HepG2 (cell line): ENCODE data around the gene CCNL1. TPM values are rescaled to one million over a fixed set of nuclear protein-coding genes. Genes with fewer than 3 reads are reported as not detected.
A peak's percentile ranks its signal among the peaks of the same experiment; 100 is the strongest.

Experiments used
- ARID5B ChIP-seq: IDR thresholded peaks from 2 replicates; pipeline ENCODE4 v1.4.0; 2020; ENCODE audit warnings: mild to moderate bottlenecking, missing genetic modification reagents
- CHD2 ChIP-seq: IDR thresholded peaks from 2 replicates; pipeline ENCODE4 v1.6.1; 2011; ENCODE audit warnings: low read depth, low read length, improper control_type of control experiment
- HMG20A ChIP-seq: IDR thresholded peaks from 2 replicates; pipeline ENCODE4 v1.6.1; 2016; ENCODE audit warnings: borderline replicate concordance
- MIXL1 ChIP-seq: IDR thresholded peaks from 2 replicates; pipeline ENCODE4 v1.6.1; 2016
- MTA1 ChIP-seq: sonication (generic); formaldehyde crosslinking; IDR thresholded peaks from 2 replicates; pipeline ENCODE4 v1.4.0; 2020; ENCODE audit warnings: missing genetic modification reagents, mild to moderate bottlenecking, borderline replicate concordance
- NFIB ChIP-seq: sonication (generic); formaldehyde crosslinking; IDR thresholded peaks from 2 replicates; pipeline ENCODE4 v1.9.0; 2021; ENCODE audit warnings: missing genetic modification reagents, mild to moderate bottlenecking, borderline replicate concordance
- NFKBIZ ChIP-seq: IDR thresholded peaks from 2 replicates; pipeline ENCODE4 v1.6.1; 2018; ENCODE audit warnings: missing genetic modification reagents, missing compliant biosample characterization
- NR2F6 ChIP-seq, 2 experiments: IDR thresholded peaks; 2 replicates each; pipeline ENCODE4 v1.6.1; 2016; ENCODE audit warnings: antibody characterized with exemption in 1 of 2, mild to moderate bottlenecking in 1 of 2
- POLR2A ChIP-seq, 2 experiments: IDR thresholded peaks; 2 replicates each; pipeline ENCODE4 v1.6.1; 2011; ENCODE audit warnings: low read depth in 2 of 2, low read length in 2 of 2, mild to moderate bottlenecking in 1 of 2, moderate library complexity in 1 of 2; ENCODE audit not compliant: insufficient read depth in 1 of 2
- SIX1 ChIP-seq: sonication (generic); formaldehyde crosslinking; IDR thresholded peaks from 2 replicates; pipeline ENCODE4 v1.4.0; 2020; ENCODE audit warnings: missing genetic modification reagents, borderline replicate concordance
- ZNF142 ChIP-seq: sonication (generic); formaldehyde crosslinking; IDR thresholded peaks from 2 replicates; pipeline ENCODE4 v1.4.0; 2020; ENCODE audit warnings: missing genetic modification reagents
- ZNF362 ChIP-seq: sonication (generic); formaldehyde crosslinking; IDR thresholded peaks from 2 replicates; pipeline ENCODE4 v1.4.0; 2020; ENCODE audit warnings: missing genetic modification reagents, mild to moderate bottlenecking, borderline replicate concordance
- ZNF441 ChIP-seq: sonication (generic); formaldehyde crosslinking; IDR thresholded peaks from 2 replicates; pipeline ENCODE4 v1.7.0; 2021; ENCODE audit warnings: missing genetic modification reagents, borderline replicate concordance
- ZNF800 ChIP-seq: sonication (generic); formaldehyde crosslinking; IDR thresholded peaks from 2 replicates; pipeline ENCODE4 v1.4.0; 2020; ENCODE audit warnings: missing genetic modification reagents
- ZNF891 ChIP-seq: sonication (generic); formaldehyde crosslinking; IDR thresholded peaks from 2 replicates; pipeline ENCODE4 v1.5.0; 2020; ENCODE audit warnings: mild to moderate bottlenecking, missing genetic modification reagents
- ZSCAN20 ChIP-seq: sonication (generic); formaldehyde crosslinking; IDR thresholded peaks from 2 replicates; pipeline ENCODE4 v1.4.0; 2020; ENCODE audit warnings: missing genetic modification reagents, mild to moderate bottlenecking, borderline replicate concordance
- polyA plus RNA-seq, 8 experiments: library from polyadenylated mRNA; depleted of rRNA in 3 of 8; stranded (reverse) in 7 of 8; unstranded in 1 of 8; fragments of >200 nt; fragmentation: Illumina TruSeq in 4 of 8; extraction: Trizol in 4 of 8; gene quantifications; 2 replicates each; pipeline versions ENCODE4 v1.2.1 to v1.2.3, GENCODE V29; 2011 to 2016; ENCODE audit warnings: low read depth in 4 of 8, missing spikeins in 1 of 8, mixed read lengths in 1 of 8; ENCODE audit not compliant: insufficient read depth in 1 of 8
- total RNA-seq, 5 experiments: library from RNA; depleted of rRNA; stranded (reverse); fragments of >200 nt; fragmentation: Illumina TruSeq; extraction: Trizol; gene quantifications; 2 replicates each; pipeline ENCODE4 v1.2.3, GENCODE V29; 2016; ENCODE audit warnings: low read depth in 1 of 5

Gene CCNL1
- total and polyA plus RNA-seq, 2 of the 13 experiments (the other 11 are each of a cell fraction or from before 2014, with no cell fraction given) = 151 to 303 TPM

- TF ChIP-seq ZNF142 (peak; percentile 10; the same call in 1 of the 2 replicates), SIX1 (CRISPR knock-in tag) (peak; percentile 70), CHD2 (peak; percentile 31; the same call in 1 of the 2 replicates), ZNF362 (CRISPR knock-in tag) (peak; percentile 41; the same call in 1 of the 2 replicates), MTA1 (CRISPR knock-in tag) (no peak), ZNF891 (CRISPR knock-in tag) (no peak), POLR2A (IDR thresholded peaks at IDR 0.05; ENCODE audit: insufficient read depth in 1 of 2, low read depth in 2 of 2, low read length in 2 of 2) (no peak), ZNF800 (0 out of 2 replicates have a peak, but pooled peaks have one; percentile 78), ZNF441 (CRISPR knock-in tag) (no peak; the same call in 1 of the 2 replicates), ARID5B (CRISPR knock-in tag) (peak; percentile 51; the same call in 1 of the 2 replicates), ZSCAN20 (CRISPR knock-in tag) (0 out of 2 replicates have a peak, but pooled peaks have one; percentile 38), NFKBIZ (CRISPR knock-in tag) (peak; percentile 96; the same call in 1 of the 2 replicates), NR2F6 (IDR thresholded peaks at IDR 0.05) (peak; percentile 77), NR2F6 (CRISPR knock-in tag; IDR thresholded peaks at IDR 0.05) (peak; percentile 79; the same call in 1 of the 2 replicates), HMG20A (peak; percentile 69), NFIB (CRISPR knock-in tag) (no peak), MIXL1 (peak; percentile 73; the same call in 1 of the 2 replicates)
Observed at GRCh38 chr3:157160658-157161424, 894 bp upstream of the CCNL1 start (continued).
